Lung (tissue), 12 donors: Measurements from ENCODE around the gene SP5. TPM values are rescaled to one million over a fixed set of nuclear protein-coding genes. Genes with fewer than 3 reads are reported as not detected.
A peak's percentile ranks its signal among the peaks of the same experiment; 100 is the strongest.

Experiments used
- ATAC-seq: fragments of 200-7000 bp; cut with Tn5 transposase; one replicate; pipeline ENCODE4 v1.9.1; 2020; ENCODE audit warnings: moderate number of reproducible peaks; ENCODE audit not compliant: insufficient read depth, low FRiP score
- DNase-seq, 3 donors: peaks; one replicate each; pipeline ENCODE4 v3.0.0-alpha.2; 2013 to 2017
- H3K27ac ChIP-seq, 2 donors: one replicate each; pipeline ENCODE4 v1.5.1; 2013; ENCODE audit warnings: mild to moderate bottlenecking in 2 of 2, moderate library complexity in 2 of 2, control low read depth in 1 of 2, inconsistent platforms in 1 of 2, low read depth in 1 of 2, low read length in 1 of 2
- H3K27me3 ChIP-seq, 3 donors: one replicate each; pipeline ENCODE4 v1.5.1; 2013; ENCODE audit warnings: low read length in 2 of 3; ENCODE audit not compliant: control insufficient read depth in 3 of 3, insufficient read depth in 3 of 3
- H3K36me3 ChIP-seq, 4 donors: one replicate each; pipeline ENCODE4 v1.5.1; 2013; ENCODE audit warnings: low read length in 4 of 4, mild to moderate bottlenecking in 1 of 4, moderate library complexity in 1 of 4; ENCODE audit not compliant: control insufficient read depth in 4 of 4, insufficient read depth in 4 of 4
- H3K4me1 ChIP-seq, 5 donors: one replicate each; pipeline ENCODE4 v1.5.1; 2013; ENCODE audit warnings: low read length in 5 of 5, mild to moderate bottlenecking in 2 of 5, moderate library complexity in 1 of 5; ENCODE audit not compliant: control insufficient read depth in 5 of 5, insufficient read depth in 5 of 5
- H3K4me3 ChIP-seq: one replicate; pipeline ENCODE4 v1.5.1; 2013; ENCODE audit warnings: mild to moderate bottlenecking, control low read depth, moderate library complexity
- H3K9ac ChIP-seq, 2 donors: one replicate each; pipeline ENCODE4 v1.5.1; 2013; ENCODE audit warnings: low read length in 2 of 2, control low read depth in 1 of 2; ENCODE audit not compliant: insufficient read depth in 1 of 2
- H3K9me3 ChIP-seq, 4 donors: one replicate each; pipeline ENCODE4 v1.5.1; 2013; ENCODE audit warnings: low read length in 3 of 4, mild to moderate bottlenecking in 1 of 4, moderate library complexity in 1 of 4; ENCODE audit not compliant: control insufficient read depth in 4 of 4, insufficient read depth in 3 of 4
- CTCF ChIP-seq: IDR thresholded peaks from 2 replicates; pipeline ENCODE4 v1.5.1; 2012; ENCODE audit warnings: mild to moderate bottlenecking; ENCODE audit errors: control extremely low read depth, extremely low read depth
- WGBS, 2 donors: extraction: QIAGEN DNeasy Blood & Tissue Kit; methylation state at CpG; one replicate each; pipeline ENCODE4 v1.1.7; 2013; 5-methylcytosine and 5-hydroxymethylcytosine counted together
- polyA plus RNA-seq, 2 donors: library from polyadenylated mRNA; stranded (reverse); fragments of 200-250 nt; gene quantifications; one replicate each; pipeline ENCODE4 v1.2.1, GENCODE V29; 2013
- total RNA-seq, 2 donors: library from RNA; depleted of rRNA in 1 of 2; stranded (reverse); fragments of >200 nt in 1 of 2; gene quantifications; one replicate each; pipeline ENCODE4 v1.2.1, GENCODE V29; 2014 to 2021
- donor health status: control.
- donor health status: control.
- donor health status: Bipolar disorder and iron deficiency.
- donor health status: healthy.
- donor health status: DM: yes; HTN: yes; CAD: no.

The SP5 gene
- total and polyA plus RNA-seq, 4 donors, result 0.45 to 5.2 (median 2.9) TPM

- Histone ChIP-seq H3K36me3 (no peaks in the 10 kb centered on the region), H3K4me1 (peaks cover 0 to 41% (median 4%) of the 10 kb centered on the region in 5 donors), H3K27me3 (peaks cover 2 to 51% (median 33%) of the 10 kb centered on the region in 3 donors), H3K27ac (peak overlapping the region in 1 of 2 donors; percentile 1), H3K9me3 (peaks cover 0 to 4% (median 0%) of the 10 kb centered on the region in 4 donors), H3K4me3 (peak overlapping the region; percentile 56), H3K9ac (no peak overlapping the region)
- ATAC-seq, result no peak
- TF ChIP-seq CTCF, result no peak
- 2 to 4% methylated on average over 43 to 76 of the region's 76 CpGs for WGBS, 2 donors
- DNase-seq, result peak; percentile 38 to 51 (median 41)
Measured at GRCh38 chr2:170713543-170714380, 1.4 kb upstream of the SP5 start.

GRCh38 chr2:170714381-170715061 is 616 bp upstream of the SP5 start:
- TF ChIP-seq CTCF, result no peak
- Histone ChIP-seq H3K4me3 (peak overlapping the region; percentile 56), H3K27ac (peak overlapping the region in 1 of 2 donors; percentile 1), H3K36me3 (no peaks in the 10 kb centered on the region), H3K27me3 (peaks cover 2 to 55% (median 32%) of the 10 kb centered on the region in 3 donors), H3K9ac (no peak overlapping the region), H3K4me1 (peaks cover 0 to 41% (median 4%) of the 10 kb centered on the region in 5 donors), H3K9me3 (peaks cover 0 to 4% (median 0%) of the 10 kb centered on the region in 4 donors)
- ATAC-seq, result peak; percentile 65
- 1% methylated on average over 47 to 59 of the region's 59 CpGs for WGBS, 2 donors
- peak; percentile 54 to 59 (median 55) for DNase-seq

- Histone ChIP-seq H3K4me3 (peak overlapping the region; percentile 56), H3K9ac (no peak overlapping the region), H3K27ac (no peak overlapping the region), H3K27me3 (peaks cover 2 to 42% (median 24%) of the 10 kb centered on the region in 3 donors), H3K4me1 (peaks cover 0 to 41% (median 4%) of the 10 kb centered on the region in 5 donors), H3K9me3 (peaks cover 0 to 4% (median 0%) of the 10 kb centered on the region in 4 donors), H3K36me3 (no peaks in the 10 kb centered on the region)
- ATAC-seq (peak; percentile 7), DNase-seq (peak in 1 of 3 donors; percentile 45)
- WGBS, 2 donors, result 5 to 13% methylated on average over 65 to 95 of the region's 95 CpGs
- no peak for TF ChIP-seq CTCF
Measured at GRCh38 chr2:170715932-170716777, 1.0 kb downstream of the SP5 start.
